GM21576 (cell line): Measurements from ENCODE around the gene RBFA.
A peak's percentile ranks its signal among the peaks of the same experiment; 100 is the strongest.
"Not testable (repeated sequence)": the region's sequence is repeated elsewhere in the genome, so short reads cannot be mapped to it uniquely, and the experiment has no call there.

Source experiments
- ATAC-seq: cut with Tn5 transposase; IDR thresholded peaks from one replicate; pipeline ENCODE4 v1.9.1; 2021; ENCODE audit warnings: mild to moderate bottlenecking, moderate library complexity; ENCODE audit not compliant: unreplicated experiment

The RBFA gene, protein sequence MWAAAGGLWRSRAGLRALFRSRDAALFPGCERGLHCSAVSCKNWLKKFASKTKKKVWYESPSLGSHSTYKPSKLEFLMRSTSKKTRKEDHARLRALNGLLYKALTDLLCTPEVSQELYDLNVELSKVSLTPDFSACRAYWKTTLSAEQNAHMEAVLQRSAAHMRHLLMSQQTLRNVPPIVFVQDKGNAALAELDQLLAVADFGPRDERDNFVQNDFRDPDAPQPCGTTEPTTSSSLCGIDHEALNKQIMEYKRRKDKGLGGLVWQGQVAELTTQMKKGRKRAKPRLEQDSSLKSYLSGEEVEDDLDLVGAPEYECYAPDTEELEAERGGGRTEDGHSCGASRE

DNA sequence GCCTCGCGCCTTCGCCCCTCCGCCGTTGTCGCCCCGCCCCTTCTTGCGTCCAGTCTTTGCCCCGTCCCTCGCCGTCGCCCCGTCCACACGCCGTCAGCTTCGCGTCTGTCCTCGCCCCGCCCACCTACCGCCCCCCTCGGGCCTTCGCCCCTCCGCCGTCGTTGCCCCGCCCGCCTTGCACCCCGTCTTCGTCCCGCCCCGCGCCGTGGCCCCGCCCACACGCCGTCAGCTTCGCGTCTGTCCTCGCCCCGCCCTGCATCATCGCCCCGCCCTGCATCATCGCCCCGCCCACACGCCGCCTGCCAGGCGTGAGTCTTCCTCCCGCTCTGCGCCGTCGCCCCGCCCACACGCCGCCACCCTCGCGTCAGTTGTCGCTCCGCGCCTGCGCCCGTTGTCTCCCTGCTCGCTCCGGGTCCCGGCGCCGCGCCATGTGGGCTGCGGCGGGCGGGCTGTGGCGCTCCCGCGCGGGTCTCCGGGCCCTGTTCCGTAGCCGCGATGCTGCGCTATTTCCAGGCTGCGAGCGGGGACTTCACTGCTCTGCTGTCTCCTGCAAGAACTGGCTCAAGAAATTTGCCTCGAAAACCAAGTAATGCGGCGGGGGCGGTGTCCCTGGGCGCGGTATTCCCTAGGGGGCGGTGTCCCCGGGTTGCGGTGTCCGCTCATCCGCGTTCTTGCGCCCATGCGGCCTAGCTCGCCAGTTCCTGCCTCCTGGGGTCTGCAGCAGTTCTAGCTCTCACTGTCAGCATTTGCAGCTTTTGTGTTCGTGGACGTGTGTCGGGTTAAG is at the start of gene RBFA:
Gene RBFA, plus strand, starts transcription at position 367 of the 784 bp plus-strand sequence. Its CDS starts 62 bp downstream, at position 429.
- peak; percentile 70 for ATAC-seq

DNA sequence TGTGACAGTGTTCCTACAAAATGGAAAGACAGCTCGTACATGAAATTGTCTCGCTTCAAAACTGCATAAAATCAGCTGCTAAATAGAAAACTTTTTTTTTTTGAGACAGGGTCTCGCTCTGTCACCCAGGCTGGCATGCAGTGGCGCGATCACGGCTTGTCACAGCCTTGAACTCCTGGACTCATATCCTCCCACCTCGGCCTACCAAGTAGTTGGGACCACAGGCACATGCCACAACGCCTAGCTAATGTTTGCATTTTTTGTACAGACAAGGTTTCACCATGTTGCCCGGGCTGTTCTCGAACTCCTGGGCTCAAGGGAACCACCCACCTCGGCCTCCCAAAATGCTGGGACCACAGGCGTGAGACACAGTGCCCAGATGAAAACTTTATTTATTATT is 49.1 kb upstream of the RBFA start:
- ATAC-seq, result no peak

DNA sequence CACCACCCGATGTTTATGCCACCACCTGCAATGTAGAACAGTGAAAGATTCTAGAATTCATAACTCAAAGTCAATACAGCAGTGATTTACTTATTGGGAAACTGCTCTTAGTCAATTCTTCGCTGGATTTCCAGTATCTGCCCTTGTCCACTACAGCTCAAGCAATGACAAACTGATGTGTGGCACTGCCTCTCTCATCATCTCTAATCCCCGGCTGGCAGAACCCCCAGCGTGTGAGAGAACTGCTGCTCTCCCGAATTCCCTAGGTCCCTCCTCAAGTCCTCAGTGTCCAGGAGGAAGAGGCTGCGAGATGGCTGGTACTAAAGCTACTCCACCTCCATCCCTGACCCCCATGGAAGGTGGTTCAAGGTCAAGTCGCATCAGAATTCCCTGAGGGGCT is 47.5 kb upstream of the RBFA start:
- ATAC-seq, result no peak

DNA sequence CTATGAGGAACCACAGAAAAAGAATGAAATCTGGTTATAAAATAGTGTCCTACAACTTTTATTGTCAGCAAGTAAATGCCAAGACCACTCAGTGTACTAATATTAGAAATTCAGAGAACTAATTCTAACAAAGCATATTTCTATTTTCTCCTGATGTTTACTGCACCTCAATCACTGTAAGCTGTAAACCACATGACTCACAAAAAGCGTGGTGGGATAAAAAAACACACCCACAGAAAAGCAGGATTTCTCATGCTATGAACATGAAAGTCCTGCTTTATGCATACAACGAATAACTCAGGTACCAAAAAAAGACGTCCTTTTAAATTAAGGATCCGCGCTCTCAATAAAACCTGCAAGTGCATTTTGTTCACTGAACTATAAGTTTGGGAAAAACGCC is 46.7 kb upstream of the RBFA start:
- no peak for ATAC-seq

DNA sequence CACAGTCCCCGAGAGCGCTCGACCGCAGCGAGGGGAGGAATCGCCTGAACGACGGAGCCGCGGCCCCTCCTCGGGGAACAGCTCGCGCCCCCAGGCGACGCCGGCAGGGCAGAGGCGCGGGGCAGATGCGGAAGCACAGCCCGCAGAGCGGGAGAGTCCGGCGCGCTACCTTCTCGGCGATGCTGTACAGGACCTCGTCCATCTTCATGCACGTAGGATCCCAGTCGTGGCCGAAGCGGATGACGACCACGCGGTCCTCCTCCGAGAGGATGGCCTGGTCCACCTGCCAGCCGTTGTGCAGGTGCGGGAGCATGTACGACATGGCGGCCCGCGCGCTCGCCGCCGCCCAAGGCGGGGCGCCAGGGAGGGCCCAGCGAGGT is 46.2 kb upstream of the RBFA start:
- ATAC-seq, result peak; percentile 61

DNA sequence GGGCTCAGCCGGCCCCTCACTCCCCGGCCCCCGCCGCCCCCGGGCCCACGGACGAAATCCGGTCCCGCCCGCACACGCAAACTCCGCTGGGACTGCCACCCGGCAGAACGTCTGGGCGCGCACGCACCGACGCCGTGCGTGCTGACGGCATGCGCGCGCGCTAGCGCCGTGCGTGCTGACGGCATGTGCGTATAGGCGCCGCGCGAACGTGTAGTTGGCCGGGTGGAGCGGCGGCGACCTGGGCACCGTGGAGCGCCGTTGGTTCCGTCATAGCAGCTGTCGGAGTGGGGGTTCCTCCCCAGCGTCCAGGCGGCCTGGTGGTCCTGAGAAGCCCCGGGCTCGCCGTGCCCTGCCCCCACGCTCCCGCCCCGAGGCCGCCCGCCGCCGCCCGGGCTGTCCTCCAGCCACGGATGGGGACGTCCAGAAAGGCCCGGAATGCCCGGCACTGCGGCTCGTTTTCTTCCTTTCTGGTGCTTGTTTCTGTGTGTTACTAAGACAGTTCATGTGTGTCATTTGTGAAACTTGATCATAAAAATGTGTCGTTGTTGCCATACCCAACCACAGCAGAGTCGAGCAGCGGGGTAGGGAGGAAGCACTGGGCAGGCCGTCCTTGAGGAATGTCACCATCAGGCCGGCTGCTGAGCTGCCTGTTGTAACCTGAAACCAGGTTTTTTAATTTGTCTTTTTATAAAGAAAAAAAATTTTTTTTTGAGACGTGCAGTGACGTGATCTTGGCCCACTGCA is 45.6 kb upstream of the RBFA start, which contains the start of gene TXNL4A:
Gene TXNL4A, minus strand, starts transcription at position 113 of the 744 bp plus-strand sequence. CDS start 171 bp downstream, outside the sequence.
- peak; percentile 96 for ATAC-seq

DNA sequence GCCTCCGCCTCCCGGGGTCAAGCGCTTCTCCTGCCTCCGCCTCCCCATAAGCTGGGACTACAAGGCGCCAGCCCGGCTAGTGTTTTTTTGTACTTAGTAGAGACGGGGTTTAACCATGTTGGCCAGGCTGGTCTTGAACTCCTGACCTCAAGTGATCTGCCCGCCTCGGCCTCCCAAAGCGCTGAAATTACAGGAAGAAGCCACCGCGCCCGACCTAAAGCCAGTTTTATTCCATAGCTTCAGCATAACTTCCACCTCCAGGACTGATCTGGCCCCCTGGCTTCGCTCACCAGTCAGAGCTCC is 45.1 kb upstream of the RBFA start:
- ATAC-seq, result no peak

DNA sequence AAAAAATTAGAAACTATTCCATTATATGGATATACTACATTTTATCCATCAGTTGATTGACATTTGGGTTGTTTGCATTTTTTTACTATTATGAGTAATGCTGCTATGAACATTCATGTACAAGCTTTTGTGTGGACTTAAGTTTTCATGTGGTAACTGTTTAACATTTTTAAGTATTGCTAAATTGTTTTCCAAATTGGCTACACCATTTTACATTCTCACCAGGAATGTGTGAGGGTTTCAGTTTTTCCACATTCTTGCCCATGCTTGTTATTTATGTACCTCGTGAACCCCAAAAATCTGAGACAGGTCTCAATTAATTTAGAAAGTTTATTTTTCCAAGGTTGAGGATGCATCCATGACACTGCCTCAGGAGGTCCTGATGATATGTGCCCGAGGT is 42.7 kb upstream of the RBFA start:
- ATAC-seq, result no peak

DNA sequence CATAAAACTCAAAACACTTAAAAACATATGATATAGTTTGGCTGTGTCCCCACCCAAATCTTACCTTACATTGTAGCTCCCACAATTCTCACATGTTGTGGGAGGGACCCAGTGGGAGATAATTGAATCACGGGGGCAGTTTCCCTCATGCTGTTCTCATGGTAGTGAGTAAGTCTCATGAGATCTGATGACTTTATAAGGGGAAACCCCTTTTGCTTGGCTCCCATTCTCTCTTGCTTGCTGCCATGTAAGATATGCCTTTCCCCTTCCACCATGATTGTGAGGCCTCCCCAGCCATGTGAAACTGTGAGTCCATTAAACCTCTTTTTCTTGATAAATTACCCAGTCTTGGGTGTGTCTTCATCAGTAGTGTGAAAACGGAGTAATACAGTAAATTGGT is 34.5 kb upstream of the RBFA start:
- not testable (repeated sequence) for ATAC-seq

DNA sequence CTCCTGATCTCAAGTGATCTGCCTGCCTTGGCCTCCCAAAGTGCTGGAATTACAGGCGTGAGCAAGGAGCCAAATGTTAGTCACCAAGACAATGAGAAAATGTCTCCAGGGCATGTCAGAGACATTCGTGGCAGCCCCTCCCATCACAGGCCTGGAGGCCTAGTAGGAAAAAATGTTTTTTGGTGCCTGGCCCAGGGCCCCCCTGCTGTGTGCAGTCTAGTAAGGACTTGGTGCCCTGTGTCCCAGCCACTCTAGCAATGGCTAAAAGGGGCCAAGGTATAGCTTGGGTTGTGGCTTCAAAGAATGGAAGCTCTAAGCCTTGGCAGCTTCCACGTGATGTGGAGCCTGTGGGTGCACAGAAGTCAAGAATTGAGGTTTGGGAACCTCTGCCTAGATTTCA is 33.4 kb upstream of the RBFA start:
- ATAC-seq, result no peak

DNA sequence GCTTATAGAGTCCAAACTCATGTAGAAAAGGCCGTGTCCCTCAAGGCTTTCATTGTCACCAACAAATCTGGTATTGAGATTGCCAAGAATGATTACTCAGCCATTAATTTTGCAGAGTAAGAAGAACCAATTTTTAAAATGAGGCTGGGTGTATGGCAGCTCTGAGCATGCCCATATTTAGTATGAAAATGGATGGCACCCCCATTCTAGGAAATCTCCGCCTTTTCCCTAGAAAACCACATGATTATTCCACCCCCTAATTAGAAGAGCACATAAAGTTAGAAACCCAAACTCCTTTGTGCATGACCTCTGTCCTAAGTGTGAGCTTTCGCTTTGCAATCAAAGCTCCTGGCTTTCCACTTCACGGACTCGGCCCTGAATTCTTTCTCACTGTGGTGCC is 31.8 kb upstream of the RBFA start:
- ATAC-seq, result no peak

DNA sequence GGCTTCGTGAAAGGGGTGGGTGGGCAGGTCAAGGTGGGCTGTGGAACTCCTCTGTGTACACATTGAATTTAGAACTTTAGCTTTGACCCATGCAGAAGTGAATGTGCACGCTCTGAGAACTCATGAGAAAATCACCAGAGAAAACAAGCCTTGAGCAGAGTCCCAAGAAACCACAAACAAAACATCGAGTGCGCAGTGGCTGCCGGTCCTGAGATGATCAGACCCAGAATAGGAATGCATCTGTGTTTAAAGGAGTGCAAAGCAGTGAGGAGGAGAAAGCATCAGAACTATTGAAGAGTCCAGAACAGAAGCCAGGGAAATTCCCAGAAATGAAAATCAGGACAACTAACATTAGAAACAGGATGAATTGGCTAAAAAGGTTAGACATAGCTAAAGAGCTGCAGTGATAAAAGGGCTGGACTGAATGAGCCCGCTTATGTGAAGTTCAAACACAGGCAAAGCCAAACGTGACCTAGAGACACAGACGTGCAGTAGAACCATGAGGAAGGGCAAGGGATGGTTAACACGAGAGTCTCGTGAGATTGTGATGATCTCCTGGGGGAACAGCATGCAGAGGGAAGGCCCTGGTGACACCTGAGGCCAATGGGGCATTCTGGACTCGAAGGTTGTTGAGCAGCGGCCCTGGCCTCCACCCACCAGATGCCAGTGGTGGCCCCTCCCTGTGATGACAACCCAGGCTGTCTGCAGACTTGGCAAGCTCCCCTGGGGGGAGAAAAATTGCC is 29.5 kb upstream of the RBFA start:
- ATAC-seq, result no peak

DNA sequence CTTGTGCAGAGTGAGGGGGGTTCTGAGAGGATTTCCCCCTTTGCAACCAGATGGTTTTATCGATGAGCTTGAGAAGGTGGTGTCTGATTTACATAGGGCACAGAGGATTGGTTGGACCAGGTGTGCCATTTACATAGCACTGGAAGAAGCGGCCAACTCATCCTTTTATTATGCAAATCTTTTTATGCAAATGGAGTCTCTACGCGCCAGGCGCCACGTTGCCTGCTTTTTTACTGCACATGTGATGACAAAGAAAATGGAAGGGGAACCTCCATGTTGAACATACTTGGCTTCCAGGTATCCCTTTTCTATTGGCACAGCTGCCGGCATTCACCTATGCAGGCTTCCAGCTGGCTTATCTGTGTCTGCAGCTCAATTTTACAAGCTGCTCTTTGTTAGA is 27.5 kb upstream of the RBFA start:
- ATAC-seq, result no peak

DNA sequence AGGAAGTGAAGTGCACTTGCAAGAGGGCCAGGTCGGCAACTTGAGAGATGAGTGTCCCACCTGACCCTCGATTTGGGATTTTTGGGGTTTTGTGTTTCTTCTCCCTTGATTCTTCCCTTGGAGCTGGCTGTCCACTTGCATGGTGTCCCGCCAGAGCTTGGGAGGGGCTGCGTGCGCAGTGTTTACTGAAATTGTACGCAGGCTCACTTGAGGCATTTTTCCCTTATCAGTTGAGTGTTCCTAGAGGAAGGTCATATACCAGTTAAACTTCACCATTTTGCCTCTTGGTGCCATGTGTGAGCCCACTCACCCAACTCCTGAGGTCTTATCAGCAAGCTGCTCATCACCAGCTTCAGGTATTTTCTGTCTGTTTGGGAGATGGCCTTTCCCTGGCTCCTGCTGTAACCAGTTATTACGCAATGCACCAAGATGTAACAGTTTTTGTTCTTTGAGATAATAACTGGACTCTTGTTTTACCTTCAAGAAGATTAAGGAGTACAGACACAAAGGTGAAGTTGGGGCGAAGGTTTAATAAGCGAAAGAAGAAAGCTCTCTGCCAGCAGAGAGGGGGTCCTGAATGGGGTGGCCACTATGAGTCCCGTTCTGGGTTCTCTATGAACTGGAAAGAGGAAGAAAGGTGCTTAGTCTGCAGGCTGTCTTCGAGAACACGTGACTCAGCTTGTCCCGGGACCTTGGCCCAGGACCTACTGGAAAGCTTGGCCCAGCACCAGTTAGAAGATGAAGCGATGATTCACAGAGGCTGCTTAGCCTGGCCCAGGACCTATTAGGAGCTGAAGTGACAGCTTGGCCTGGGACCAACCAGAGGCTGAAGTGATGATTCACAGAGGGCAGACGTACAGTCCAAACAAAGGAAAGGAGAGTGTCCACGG is 24.3 kb upstream of the RBFA start:
- ATAC-seq, result no peak

DNA sequence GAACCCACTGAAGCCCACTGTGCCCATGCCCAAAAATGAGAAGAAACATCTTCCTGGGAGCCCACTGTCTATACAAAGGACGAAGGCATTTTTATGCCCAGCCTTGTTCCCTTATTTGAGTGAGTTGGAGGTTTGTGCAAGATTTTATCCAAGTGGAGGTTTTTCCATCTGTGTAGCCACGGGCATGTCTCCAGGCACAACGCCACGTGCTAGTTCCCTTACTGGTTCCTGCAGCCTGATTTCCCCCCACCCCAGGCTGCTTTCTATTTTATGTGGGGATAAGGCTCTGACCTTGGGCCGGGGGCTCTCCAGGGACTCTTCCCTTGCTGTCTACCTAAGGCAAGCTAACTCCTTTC is 23.7 kb upstream of the RBFA start:
- ATAC-seq, result no peak

DNA sequence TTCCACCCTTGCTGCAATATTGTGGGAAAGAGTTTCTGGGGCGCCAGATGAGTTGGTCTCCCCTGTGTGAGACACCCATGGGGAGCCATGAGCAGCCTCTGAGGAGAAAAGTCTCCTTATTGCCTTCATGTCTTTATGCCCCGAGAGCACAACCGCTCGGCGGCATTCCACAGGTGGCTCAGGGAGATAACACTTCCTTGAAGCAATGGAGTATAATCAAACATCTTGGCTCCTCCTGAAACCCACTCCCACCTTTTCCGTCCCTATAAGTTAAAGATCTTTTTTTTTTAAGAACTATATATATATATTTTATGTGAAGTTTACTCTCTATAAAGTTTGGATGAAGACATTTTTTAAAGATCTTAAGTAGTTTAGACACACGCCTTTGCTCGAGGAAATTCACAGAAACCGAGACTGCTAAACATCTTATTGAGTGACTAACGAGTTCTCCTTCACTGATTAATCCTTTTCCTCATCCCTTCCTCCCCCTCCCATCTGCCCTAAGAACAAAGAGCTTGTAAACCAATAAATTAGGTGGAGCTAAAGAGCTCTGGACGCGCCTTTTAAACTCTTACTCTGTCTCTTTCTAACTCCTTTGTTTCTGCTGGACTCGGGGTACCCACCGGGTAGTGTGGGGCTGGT is 22.6 kb upstream of the RBFA start:
- ATAC-seq, result not testable (repeated sequence)

DNA sequence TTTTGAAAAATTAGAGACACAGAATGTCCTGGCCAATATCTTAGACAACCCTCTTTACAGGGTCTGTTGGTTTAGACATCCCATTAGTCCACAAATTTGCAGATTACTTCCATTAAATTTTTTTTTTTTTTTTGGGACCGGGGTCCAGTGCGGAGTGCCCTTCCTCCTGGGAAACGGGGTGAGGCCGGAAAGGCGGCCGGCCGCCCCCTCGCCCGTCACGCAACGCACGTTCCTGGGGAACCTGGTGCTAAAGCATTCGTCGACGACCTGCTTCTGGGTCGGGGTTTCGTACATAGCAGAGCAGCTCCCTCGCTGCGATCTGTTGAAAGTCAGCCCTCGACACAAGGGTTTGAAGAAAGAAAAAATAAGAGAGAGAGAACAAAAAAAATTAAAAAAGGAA is 21.5 kb upstream of the RBFA start:
- ATAC-seq, result no peak

DNA sequence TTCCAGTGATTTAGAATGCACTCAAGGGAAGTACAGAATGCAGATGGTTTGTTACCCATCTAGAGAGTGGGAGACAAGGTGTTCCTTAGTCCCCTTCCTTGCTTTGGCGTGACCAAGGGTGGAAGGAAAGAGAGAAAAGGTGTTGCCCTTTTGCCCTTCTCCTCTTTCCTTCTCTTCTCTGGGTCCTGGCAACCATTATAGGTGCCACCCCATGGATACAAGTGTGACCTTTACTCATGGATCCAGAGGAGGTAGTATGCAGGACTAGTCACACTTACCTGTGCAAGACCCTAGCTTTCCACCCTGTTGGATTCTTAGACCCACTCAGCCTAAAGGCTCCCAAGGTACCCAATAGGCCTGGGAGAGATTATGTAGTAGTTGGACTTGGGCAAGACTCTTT is 11.6 kb upstream of the RBFA start:
- ATAC-seq, result no peak

DNA sequence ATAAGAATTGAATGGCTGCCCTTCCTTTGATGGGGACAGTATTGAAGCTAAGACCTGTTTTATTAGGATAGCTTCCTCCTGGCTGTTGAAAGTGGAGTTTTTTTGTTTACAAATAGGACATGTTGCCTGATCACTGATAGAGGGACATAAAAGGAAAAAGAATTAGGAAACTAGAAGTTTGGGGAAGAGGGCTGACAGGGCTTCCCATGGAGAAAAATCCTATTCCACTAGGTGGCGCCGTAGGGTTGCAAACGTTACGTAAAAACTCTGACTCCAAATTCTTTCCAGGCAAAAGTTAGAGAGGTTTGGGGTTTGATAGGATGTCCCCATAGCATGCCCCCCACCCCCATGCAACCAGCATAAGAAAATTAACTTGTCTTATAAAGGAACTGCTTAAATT is 11.1 kb upstream of the RBFA start:
- ATAC-seq, result no peak

DNA sequence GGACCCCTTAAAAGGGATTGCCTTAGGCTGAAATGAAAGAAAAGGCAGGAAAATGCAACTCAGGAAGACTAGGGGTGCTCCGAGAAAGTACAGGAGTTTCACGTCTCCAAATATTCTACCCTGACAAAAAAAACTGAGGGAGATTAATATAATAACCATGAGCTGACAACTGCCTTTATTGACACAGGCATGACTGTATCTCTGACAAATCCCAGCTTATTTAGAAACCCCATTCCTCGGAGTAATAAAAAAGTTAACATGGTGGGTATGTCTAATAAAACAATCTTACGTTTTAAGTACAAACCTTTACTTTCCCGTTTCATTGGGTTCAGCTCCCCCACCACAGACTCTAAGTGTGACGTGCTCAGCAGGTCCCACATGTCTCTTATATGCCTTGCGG is 7.9 kb upstream of the RBFA start:
- no peak for ATAC-seq
